Stomach smooth muscle (tissue), 2 donors: ENCODE results near the gene TGFB1.
A peak's percentile ranks its signal among the peaks of the same experiment; 100 is the strongest.

Experiments used
- H3K27ac ChIP-seq: one replicate; pipeline ENCODE4 v1.7.0; 2013; ENCODE audit warnings: mild to moderate bottlenecking, low read length, inconsistent platforms
- H3K27me3 ChIP-seq, 2 donors: one replicate each; pipeline ENCODE4 v1.7.0; 2013; ENCODE audit warnings: low read length in 2 of 2; ENCODE audit not compliant: insufficient read depth in 2 of 2, control insufficient read depth in 1 of 2
- H3K36me3 ChIP-seq, 2 donors: one replicate each; pipeline ENCODE4 v1.7.0; 2013; ENCODE audit warnings: low read length in 2 of 2; ENCODE audit not compliant: control insufficient read depth in 2 of 2, insufficient read depth in 2 of 2
- H3K4me1 ChIP-seq: one replicate; pipeline ENCODE4 v1.7.0; 2013; ENCODE audit warnings: low read length; ENCODE audit not compliant: control insufficient read depth, insufficient read depth
- H3K4me3 ChIP-seq, 2 donors: one replicate each; pipeline ENCODE4 v1.7.0; 2013; ENCODE audit warnings: low read length in 2 of 2
- H3K9ac ChIP-seq, 2 donors: one replicate each; pipeline ENCODE4 v1.7.0; 2013; ENCODE audit warnings: low read length in 2 of 2, mild to moderate bottlenecking in 1 of 2
- H3K9me3 ChIP-seq, 2 donors: one replicate each; pipeline ENCODE4 v1.7.0; 2013; ENCODE audit warnings: low read length in 2 of 2; ENCODE audit not compliant: control insufficient read depth in 2 of 2
- donor health status: healthy.
- donor health status: Pancreatic carcinoma.

TGFB1 gene

DNA sequence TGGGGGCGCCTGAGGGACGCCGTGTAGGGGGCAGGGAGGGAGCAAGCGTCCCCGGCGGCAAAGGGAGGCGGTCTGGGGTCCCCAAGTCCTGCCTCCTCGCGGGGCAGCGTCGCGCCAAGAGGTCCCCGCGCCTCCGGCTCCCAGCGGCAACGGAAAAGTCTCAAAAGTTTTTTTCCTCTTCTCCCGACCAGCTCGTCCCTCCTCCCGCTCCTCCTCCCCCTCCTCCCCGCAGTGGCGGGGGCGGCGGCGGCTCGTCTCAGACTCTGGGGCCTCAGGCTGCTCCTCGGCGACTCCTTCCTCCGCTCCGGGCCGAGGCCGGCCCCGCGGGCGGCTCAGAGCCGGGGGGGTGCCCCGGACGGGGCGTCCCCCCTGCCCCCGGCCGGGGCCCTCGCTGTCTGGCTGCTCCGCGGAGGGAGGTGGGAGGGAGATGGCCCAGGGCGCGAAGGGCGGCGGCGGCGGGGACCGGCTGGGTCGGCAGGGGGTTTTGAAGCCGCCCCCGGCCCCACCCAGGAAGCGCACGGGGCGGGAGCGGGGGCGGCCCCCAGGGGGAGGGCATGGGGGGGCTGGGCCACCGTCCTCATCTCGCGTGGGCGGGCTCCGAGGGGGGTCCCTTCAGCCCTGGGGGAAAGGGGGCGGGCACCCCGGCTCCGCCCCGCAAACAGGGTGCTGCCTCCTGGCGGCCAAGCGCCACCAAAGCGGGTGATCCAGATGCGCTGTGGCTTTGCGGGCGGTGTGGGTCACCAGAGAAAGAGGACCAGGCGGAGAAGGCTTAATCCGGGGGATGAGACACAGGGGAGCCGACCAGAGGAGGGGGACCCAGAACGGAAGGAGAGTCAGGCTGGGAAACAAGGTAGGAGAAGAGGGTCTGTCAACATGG is at the start of gene TGFB1:
TSS of gene TGFB1 (minus strand) at position 457 of the 877 bp plus-strand sequence. CDS start 878 bp downstream, outside the sequence.
- peak within 1 kb of the TSS; percentile 55 for H3K27ac ChIP-seq
- H3K36me3 ChIP-seq, result no peaks in the 10 kb centered on the region
- no peaks in the 10 kb centered on the region for H3K27me3 ChIP-seq
- peak within 1 kb of the TSS; percentile 48 to 68 for H3K9ac ChIP-seq
- H3K9me3 ChIP-seq, result no peaks in the 10 kb centered on the region
- H3K4me3 ChIP-seq, result peak within 1 kb of the TSS; percentile 81 to 84
- H3K4me1 ChIP-seq, result peaks cover 29% of the 10 kb centered on the region

- Histone ChIP-seq H3K27me3 (no peaks in the 10 kb centered on the region), H3K27ac (no peak overlapping the region), H3K4me1 (peaks cover 17% of the 10 kb centered on the region), H3K9ac (no peak overlapping the region), H3K4me3 (no peak overlapping the region), H3K9me3 (no peaks in the 10 kb centered on the region), H3K36me3 (peaks cover 4 to 7% of the 10 kb centered on the region in 2 donors)
Measured at GRCh38 chr19:41402010-41402409, 48.3 kb upstream of the TGFB1 start.

DNA sequence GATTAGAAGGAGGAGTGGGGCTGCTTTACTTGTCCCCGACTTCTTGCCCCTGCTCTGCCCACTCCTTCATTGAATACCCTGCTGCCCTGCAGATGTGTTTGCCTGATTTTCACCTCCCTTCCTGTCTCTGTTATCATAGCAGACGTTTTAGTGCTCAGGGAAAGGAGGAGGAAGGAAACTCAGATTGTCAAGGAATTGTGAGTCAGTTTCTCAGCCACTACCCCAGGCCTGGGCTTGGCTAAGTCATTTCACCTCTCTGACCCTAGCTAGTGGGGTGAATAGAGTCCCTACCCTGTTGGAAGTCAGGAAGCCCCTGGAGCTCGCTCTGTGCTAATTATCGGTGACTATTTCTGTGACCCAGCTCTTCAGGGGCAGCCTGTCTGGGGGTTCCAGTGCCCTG is 47.8 kb upstream of the TGFB1 start:
- H3K4me3 ChIP-seq, result no peak overlapping the region
- no peak overlapping the region for H3K27ac ChIP-seq
- peaks cover 19% of the 10 kb centered on the region for H3K4me1 ChIP-seq
- no peak overlapping the region for H3K9ac ChIP-seq
- peaks cover 4 to 7% of the 10 kb centered on the region in 2 donors for H3K36me3 ChIP-seq
- H3K9me3 ChIP-seq, result no peaks in the 10 kb centered on the region
- no peaks in the 10 kb centered on the region for H3K27me3 ChIP-seq

GRCh38 chr19:41399525-41399924 is 45.8 kb upstream of the TGFB1 start:
- H3K4me1 ChIP-seq, result peaks cover 19% of the 10 kb centered on the region
- peaks cover 4 to 7% of the 10 kb centered on the region in 2 donors for H3K36me3 ChIP-seq
- no peak overlapping the region for H3K9ac ChIP-seq
- H3K4me3 ChIP-seq, result no peak overlapping the region
- H3K9me3 ChIP-seq, result no peaks in the 10 kb centered on the region
- H3K27me3 ChIP-seq, result no peaks in the 10 kb centered on the region
- no peak overlapping the region for H3K27ac ChIP-seq

DNA sequence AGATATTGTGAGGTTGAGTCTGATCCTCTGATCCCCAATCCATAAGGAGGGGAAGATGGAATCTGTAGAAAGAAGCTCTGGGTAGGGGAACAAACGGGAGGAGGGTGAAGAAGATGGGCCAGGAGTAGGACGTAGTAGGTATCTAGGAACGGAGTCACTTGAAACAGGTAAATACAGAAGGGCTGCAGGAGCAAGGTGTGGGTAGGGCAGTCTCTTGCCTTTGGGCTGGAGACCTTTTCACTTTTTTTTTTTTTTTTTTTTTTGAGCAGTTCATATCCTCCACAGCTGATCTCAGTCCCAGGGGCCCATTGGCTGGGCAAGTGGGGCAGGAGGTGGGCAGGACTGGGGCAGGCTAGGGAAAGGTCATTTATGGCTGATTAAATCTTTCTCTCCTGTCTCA is 45.4 kb upstream of the TGFB1 start:
- H3K9ac ChIP-seq, result peak overlapping the region in 1 of 2 donors; percentile 88
- H3K9me3 ChIP-seq, result no peaks in the 10 kb centered on the region
- no peaks in the 10 kb centered on the region for H3K27me3 ChIP-seq
- H3K4me3 ChIP-seq, result peak overlapping the region; percentile 88 to 90
- no peak overlapping the region for H3K27ac ChIP-seq
- H3K4me1 ChIP-seq, result peaks cover 19% of the 10 kb centered on the region
- peaks cover 4 to 7% of the 10 kb centered on the region in 2 donors for H3K36me3 ChIP-seq

DNA sequence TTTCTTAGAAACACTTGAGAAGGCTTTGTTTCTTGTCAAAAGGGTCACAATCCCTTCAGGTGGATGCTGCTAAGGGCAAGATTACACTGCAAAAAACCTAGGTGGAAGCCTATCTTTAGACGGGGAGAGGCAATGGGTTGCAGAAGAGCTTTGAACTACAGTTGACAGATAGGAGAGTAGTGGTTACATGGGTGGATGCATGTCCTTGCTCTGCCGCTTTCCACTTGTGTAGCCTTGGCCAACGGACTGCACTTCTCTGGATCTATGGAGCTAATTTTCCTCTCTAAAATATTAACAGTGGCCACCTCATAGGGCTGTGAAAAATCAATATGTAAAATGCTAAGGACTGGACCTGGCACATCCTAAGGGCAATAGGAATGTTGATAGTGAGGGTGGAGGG is 44.9 kb upstream of the TGFB1 start:
- Histone ChIP-seq H3K9me3 (no peaks in the 10 kb centered on the region), H3K27me3 (no peaks in the 10 kb centered on the region), H3K36me3 (peaks cover 4 to 7% of the 10 kb centered on the region in 2 donors), H3K9ac (peak overlapping the region; percentile 88 to 95), H3K27ac (peak overlapping the region; percentile 92), H3K4me3 (peak overlapping the region; percentile 88 to 90), H3K4me1 (peaks cover 19% of the 10 kb centered on the region)

GRCh38 chr19:41398050-41398418 is 44.3 kb upstream of the TGFB1 start:
- Histone ChIP-seq H3K4me1 (peaks cover 19% of the 10 kb centered on the region), H3K27ac (peak overlapping the region; percentile 92)

GRCh38 chr19:41397086-41398049 is 43.6 kb upstream of the TGFB1 start, which contains the start of the genes BCKDHA and EXOSC5:
Gene BCKDHA (plus strand): TSS chr19:41397818. CDS start chr19:41397828, 10 bp downstream.
Gene EXOSC5 (minus strand): TSS chr19:41397359. CDS start chr19:41397328, 31 bp downstream.
- no peaks in the 10 kb centered on the region for H3K27me3 ChIP-seq
- H3K36me3 ChIP-seq, result peaks cover 0 to 4% of the 10 kb centered on the region in 2 donors
- H3K9ac ChIP-seq, result peak within 1 kb of the TSS; percentile 88 to 95
- peaks cover 19% of the 10 kb centered on the region for H3K4me1 ChIP-seq
- peak within 1 kb of the TSS; percentile 88 to 100 for H3K4me3 ChIP-seq
- H3K9me3 ChIP-seq, result no peaks in the 10 kb centered on the region
- H3K27ac ChIP-seq, result peak within 1 kb of the TSS; percentile 92

More at GRCh38 chr19:41398050-41398418, 44.3 kb upstream of the TGFB1 start:
- H3K9ac ChIP-seq, result peak overlapping the region; percentile 88 to 95
- H3K36me3 ChIP-seq, result peaks cover 2 to 4% of the 10 kb centered on the region in 2 donors
- no peaks in the 10 kb centered on the region for H3K9me3 ChIP-seq
- peak overlapping the region; percentile 88 to 90 for H3K4me3 ChIP-seq
- H3K27me3 ChIP-seq, result no peaks in the 10 kb centered on the region

- H3K4me3 ChIP-seq, result no peak overlapping the region
- H3K27ac ChIP-seq, result no peak overlapping the region
- peaks cover 0 to 10% of the 10 kb centered on the region in 2 donors for H3K36me3 ChIP-seq
- no peaks in the 10 kb centered on the region for H3K9me3 ChIP-seq
- peaks cover 19% of the 10 kb centered on the region for H3K4me1 ChIP-seq
- H3K9ac ChIP-seq, result no peak overlapping the region
- no peaks in the 10 kb centered on the region for H3K27me3 ChIP-seq
Measured at GRCh38 chr19:41395355-41395754, 41.6 kb upstream of the TGFB1 start.

GRCh38 chr19:41392775-41393174 is 39.1 kb upstream of the TGFB1 start:
- Histone ChIP-seq H3K9ac (no peak overlapping the region), H3K4me3 (no peak overlapping the region), H3K36me3 (peaks cover 3 to 14% of the 10 kb centered on the region in 2 donors), H3K9me3 (no peaks in the 10 kb centered on the region), H3K27ac (no peak overlapping the region), H3K4me1 (peaks cover 7% of the 10 kb centered on the region), H3K27me3 (no peaks in the 10 kb centered on the region)
